Lower leg skin (tissue), 3 donors: ENCODE data around the gene NKAIN2.

Experiments used
- POLR2A ChIP-seq, 2 donors: fragments of 450-650 bp; IDR thresholded peaks; one replicate each; pipeline ENCODE4 v1.6.1; 2016 to 2017; ENCODE audit warnings: antibody characterized with exemption in 2 of 2, mild to moderate bottlenecking in 1 of 2, moderate library complexity in 1 of 2
- TF ChIP-seq, protein P1 (sequence below), 3 donors: fragments of 450-650 bp; IDR thresholded peaks; one replicate each; pipeline ENCODE4 v1.5.1; 2016; ENCODE audit warnings: antibody characterized with exemption in 3 of 3, mild to moderate bottlenecking in 3 of 3, moderate library complexity in 2 of 3

DNA sequence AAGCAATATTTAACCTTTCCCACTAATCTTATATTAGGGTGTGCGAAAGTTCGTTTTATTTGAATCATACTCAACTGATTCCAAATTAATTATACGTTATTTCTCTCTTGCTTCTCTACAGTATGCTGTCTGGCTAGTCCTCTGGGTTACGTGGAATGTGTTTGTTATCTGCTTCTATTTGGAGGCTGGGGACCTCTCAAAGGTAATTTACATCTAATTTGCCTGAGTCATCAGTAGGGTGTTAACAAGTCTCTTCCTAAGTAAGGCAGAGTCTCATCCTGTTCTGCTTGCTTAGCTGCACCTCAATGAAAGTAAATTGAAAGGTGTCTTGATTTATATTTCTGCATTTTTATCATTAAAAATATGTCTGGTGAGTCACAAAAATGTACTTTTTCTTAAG lies 551.5 kb downstream of the NKAIN2 start:
- TF ChIP-seq, protein P1, sequence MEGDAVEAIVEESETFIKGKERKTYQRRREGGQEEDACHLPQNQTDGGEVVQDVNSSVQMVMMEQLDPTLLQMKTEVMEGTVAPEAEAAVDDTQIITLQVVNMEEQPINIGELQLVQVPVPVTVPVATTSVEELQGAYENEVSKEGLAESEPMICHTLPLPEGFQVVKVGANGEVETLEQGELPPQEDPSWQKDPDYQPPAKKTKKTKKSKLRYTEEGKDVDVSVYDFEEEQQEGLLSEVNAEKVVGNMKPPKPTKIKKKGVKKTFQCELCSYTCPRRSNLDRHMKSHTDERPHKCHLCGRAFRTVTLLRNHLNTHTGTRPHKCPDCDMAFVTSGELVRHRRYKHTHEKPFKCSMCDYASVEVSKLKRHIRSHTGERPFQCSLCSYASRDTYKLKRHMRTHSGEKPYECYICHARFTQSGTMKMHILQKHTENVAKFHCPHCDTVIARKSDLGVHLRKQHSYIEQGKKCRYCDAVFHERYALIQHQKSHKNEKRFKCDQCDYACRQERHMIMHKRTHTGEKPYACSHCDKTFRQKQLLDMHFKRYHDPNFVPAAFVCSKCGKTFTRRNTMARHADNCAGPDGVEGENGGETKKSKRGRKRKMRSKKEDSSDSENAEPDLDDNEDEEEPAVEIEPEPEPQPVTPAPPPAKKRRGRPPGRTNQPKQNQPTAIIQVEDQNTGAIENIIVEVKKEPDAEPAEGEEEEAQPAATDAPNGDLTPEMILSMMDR (IDR thresholded peaks at IDR 0.05) = no peak
- TF ChIP-seq POLR2A (IDR thresholded peaks at IDR 0.05) = no peak
